GM21447 (cell line): Measurements from ENCODE around the gene ZNF710.

Source experiments
- ATAC-seq: cut with Tn5 transposase; IDR thresholded peaks from one replicate; pipeline ENCODE4 v1.9.1; 2021; ENCODE audit not compliant: unreplicated experiment

Gene ZNF710

GRCh38 chr15:90078965-90079364 is 77.8 kb downstream of the ZNF710 start:
- no peak for ATAC-seq

GRCh38 chr15:90079619-90080457 is 78.7 kb downstream of the ZNF710 start:
- ATAC-seq: no peak

- no peak for ATAC-seq
These were observed 79.3 kb downstream of the ZNF710 start for GRCh38 chr15:90080458-90080755.

GRCh38 chr15:90080818-90081393 is 79.8 kb downstream of the ZNF710 start:
- no peak for ATAC-seq

GRCh38 chr15:90082140-90082715 is 81.1 kb downstream of the ZNF710 start:
- ATAC-seq: no peak

GRCh38 chr15:90083419-90083818 is 82.3 kb downstream of the ZNF710 start:
- no peak for ATAC-seq

- no peak for ATAC-seq
These were observed 83.0 kb downstream of the ZNF710 start for GRCh38 chr15:90083954-90084607.

- no peak for ATAC-seq
These were observed 83.8 kb downstream of the ZNF710 start for GRCh38 chr15:90084876-90085423.

GRCh38 chr15:90085565-90085964 is 84.4 kb downstream of the ZNF710 start:
- ATAC-seq: no peak

- ATAC-seq: no peak
These were observed 85.7 kb downstream of the ZNF710 start for GRCh38 chr15:90086868-90087268.

- no peak for ATAC-seq
These were observed 86.5 kb downstream of the ZNF710 start for GRCh38 chr15:90087454-90088154.

- ATAC-seq: no peak
These were observed 89.2 kb downstream of the ZNF710 start for GRCh38 chr15:90090226-90090848.

- no peak for ATAC-seq
These were observed 90.2 kb downstream of the ZNF710 start for GRCh38 chr15:90091156-90091931.

- no peak for ATAC-seq
These were observed 94.4 kb downstream of the ZNF710 start for GRCh38 chr15:90095521-90095959.

- ATAC-seq: peak; percentile 47
These were observed 96.4 kb downstream of the ZNF710 start for GRCh38 chr15:90097475-90097874.

- ATAC-seq: peak; percentile 21
These were observed 98.1 kb downstream of the ZNF710 start for GRCh38 chr15:90099072-90099867.

GRCh38 chr15:90099868-90100831 is 99.0 kb downstream of the ZNF710 start:
- peak; percentile 18 for ATAC-seq
